Activated T-helper 2 cell treated with anti-CD3 and anti-CD28 coated beads, Interferon-gamma antibody, Interleukin-2, Interleukin-4, amounts not matched to agents 10 μg/mL and 5 μg/mL and 100 μg/mL, durations not matched to agents 14 hours and 24 hours and 36 hours (primary cell): ENCODE data around the gene PILRB. TPM values are rescaled to one million over a fixed set of nuclear protein-coding genes. Genes with fewer than 3 reads are reported as not detected.
A peak's percentile ranks its signal among the peaks of the same experiment; 100 is the strongest.
"Not testable (repeated sequence)": the region's sequence is repeated elsewhere in the genome, so short reads cannot be mapped to it uniquely, and the experiment has no call there.

Experiments used
- DNase-seq: peaks from one replicate; pipeline ENCODE4 v3.0.0; 2021; ENCODE audit warnings: low spot score
- H3K27ac Mint-ChIP-seq: one replicate; pipeline ENCODE4 v1.8.0; 2021; ENCODE audit warnings: mixed read lengths
- H3K27me3 Mint-ChIP-seq: one replicate; pipeline ENCODE4 v1.8.0; 2021; ENCODE audit warnings: low read depth, mixed read lengths
- H3K36me3 Mint-ChIP-seq: one replicate; pipeline ENCODE4 v1.8.0; 2021; ENCODE audit warnings: low read depth, mixed read lengths
- H3K4me1 Mint-ChIP-seq: one replicate; pipeline ENCODE4 v1.8.0; 2021; ENCODE audit warnings: low read depth, mixed read lengths
- H3K4me3 Mint-ChIP-seq: one replicate; pipeline ENCODE4 v1.8.0; 2021; ENCODE audit warnings: low read depth, mild to moderate bottlenecking, moderate library complexity, mixed read lengths
- H3K9me3 Mint-ChIP-seq: one replicate; pipeline ENCODE4 v1.8.0; 2021; ENCODE audit warnings: mixed read lengths
- intact Hi-C: fragments of 100-400 bp; cut with micrococcal nuclease; formaldehyde crosslinking; loops from one replicate; pipeline ENCODE4 v1.15.1; 2023
- total RNA-seq: library from RNA; stranded (reverse); gene quantifications from 2 replicates; pipeline ENCODE4 v1.2.3, GENCODE V29; 2022

Gene PILRB
- 86.2 and 87.5 TPM in 2 replicates for total RNA-seq

DNA sequence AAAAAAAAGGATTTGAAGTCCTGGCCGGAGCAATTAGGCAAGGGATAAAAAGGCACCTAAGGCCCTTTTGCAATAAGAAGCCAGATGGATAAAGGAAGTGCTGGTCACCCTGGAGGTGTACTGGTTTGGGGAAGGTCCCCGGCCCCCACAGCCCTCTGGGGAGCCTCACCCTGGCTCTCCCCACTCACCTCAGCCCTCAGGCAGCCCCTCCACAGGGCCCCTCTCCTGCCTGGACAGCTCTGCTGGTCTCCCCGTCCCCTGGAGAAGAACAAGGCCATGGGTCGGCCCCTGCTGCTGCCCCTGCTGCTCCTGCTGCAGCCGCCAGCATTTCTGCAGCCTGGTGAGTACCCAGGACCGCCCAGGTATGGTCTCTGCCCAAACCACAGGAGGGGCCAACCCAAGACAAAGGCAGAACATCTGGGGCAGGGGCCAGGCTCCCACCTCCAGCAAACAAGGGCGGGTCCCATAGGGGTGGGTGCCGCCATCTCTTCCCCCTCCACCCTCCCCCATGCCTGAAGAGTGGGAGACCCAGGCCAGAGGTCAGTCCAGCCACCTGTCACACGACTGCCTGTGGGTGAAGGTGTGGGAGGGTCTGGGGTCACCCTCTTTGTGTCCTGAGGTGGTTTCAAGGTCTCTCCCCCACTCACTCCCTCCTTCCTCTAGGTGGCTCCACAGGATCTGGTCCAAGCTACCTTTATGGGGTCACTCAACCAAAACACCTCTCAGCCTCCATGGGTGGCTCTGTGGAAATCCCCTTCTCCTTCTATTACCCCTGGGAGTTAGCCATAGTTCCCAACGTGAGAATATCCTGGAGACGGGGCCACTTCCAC lies at the start of gene PILRB:
PILRB (plus strand) TSS at position 91 of the 830 bp plus-strand sequence; CDS start at position 277, 186 bp downstream.
- Mint-ChIP-seq H3K9me3 (no peaks in the 10 kb centered on the region), H3K27me3 (no peaks in the 10 kb centered on the region), H3K4me1 (peaks cover 4% of the 10 kb centered on the region), H3K36me3 (peaks cover 69% of the 10 kb centered on the region), H3K4me3 (no peak within 1 kb of the TSS), H3K27ac (no peak within 1 kb of the TSS)
- DNase-seq, result no peak
- intact Hi-C loops, result no loop called here

GRCh38 chr7:100318329-100318728 lies 39.6 kb upstream of the PILRB start:
- DNase-seq, intact Hi-C loops, H3K4me1 Mint-ChIP-seq, H3K9me3 Mint-ChIP-seq, H3K27me3 Mint-ChIP-seq, H3K4me3 Mint-ChIP-seq: not testable (repeated sequence)
- peak overlapping the region; percentile 34 for H3K27ac Mint-ChIP-seq
- peaks cover 20% of the 10 kb centered on the region for H3K36me3 Mint-ChIP-seq

GRCh38 chr7:100321648-100322047 lies 36.3 kb upstream of the PILRB start:
- not testable (repeated sequence) for H3K9me3 Mint-ChIP-seq, DNase-seq

GRCh38 chr7:100324194-100324593 lies 33.7 kb upstream of the PILRB start:
- H3K9me3 Mint-ChIP-seq, H3K27ac Mint-ChIP-seq, H3K4me1 Mint-ChIP-seq, H3K27me3 Mint-ChIP-seq, H3K4me3 Mint-ChIP-seq, DNase-seq, intact Hi-C loops: not testable (repeated sequence)
- peaks cover 40% of the 10 kb centered on the region for H3K36me3 Mint-ChIP-seq

More at GRCh38 chr7:100321648-100322047, 36.3 kb upstream of the PILRB start:
- peaks cover 36% of the 10 kb centered on the region for H3K36me3 Mint-ChIP-seq
- intact Hi-C loops, H3K4me3 Mint-ChIP-seq, H3K27ac Mint-ChIP-seq, H3K4me1 Mint-ChIP-seq, H3K27me3 Mint-ChIP-seq: not testable (repeated sequence)

DNA sequence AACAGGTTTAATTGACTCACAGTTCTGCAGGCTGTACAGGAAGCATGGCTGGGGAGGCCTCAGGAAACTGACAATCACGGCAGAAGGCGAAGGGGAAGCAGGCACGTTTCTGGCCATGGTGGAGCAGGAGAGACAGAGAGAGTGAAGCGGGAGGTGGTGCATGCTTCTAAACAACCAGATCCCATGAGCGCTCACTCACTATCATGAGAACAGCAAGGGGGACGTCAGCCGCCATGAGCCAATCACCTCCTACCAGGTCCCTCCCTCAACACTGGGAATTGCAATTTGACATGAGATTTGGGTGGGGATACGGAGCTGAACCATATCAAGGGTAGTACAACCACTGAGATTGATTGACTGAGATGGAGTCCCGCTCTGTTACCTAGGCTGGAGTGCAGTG lies 32.2 kb upstream of the PILRB start:
- H3K27ac Mint-ChIP-seq, intact Hi-C loops, DNase-seq, H3K4me3 Mint-ChIP-seq, H3K4me1 Mint-ChIP-seq, H3K9me3 Mint-ChIP-seq, H3K27me3 Mint-ChIP-seq: not testable (repeated sequence)
- H3K36me3 Mint-ChIP-seq, result peaks cover 30% of the 10 kb centered on the region

DNA sequence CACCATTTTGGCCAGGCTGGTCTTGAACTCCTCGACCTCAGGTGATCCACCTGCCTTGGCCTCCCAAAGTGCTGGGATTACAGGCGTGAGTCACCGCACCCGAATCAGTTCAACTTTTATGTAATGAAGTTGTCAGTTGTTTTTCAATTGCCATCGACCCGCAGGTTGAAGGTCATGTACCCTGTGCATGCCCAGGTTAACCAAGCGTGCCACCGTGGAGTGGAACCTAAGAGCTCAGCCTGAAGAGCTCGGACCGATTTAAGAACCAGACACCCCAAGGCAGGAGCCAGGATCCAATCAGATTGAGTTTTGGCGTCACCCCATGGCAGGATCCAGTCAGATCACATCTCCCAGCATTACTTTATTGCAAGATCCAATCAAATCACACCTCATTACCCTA lies 31.0 kb upstream of the PILRB start:
- H3K4me1 Mint-ChIP-seq, H3K27ac Mint-ChIP-seq, H3K27me3 Mint-ChIP-seq, H3K4me3 Mint-ChIP-seq, intact Hi-C loops, H3K9me3 Mint-ChIP-seq, DNase-seq: not testable (repeated sequence)
- H3K36me3 Mint-ChIP-seq, result peaks cover 30% of the 10 kb centered on the region

DNA sequence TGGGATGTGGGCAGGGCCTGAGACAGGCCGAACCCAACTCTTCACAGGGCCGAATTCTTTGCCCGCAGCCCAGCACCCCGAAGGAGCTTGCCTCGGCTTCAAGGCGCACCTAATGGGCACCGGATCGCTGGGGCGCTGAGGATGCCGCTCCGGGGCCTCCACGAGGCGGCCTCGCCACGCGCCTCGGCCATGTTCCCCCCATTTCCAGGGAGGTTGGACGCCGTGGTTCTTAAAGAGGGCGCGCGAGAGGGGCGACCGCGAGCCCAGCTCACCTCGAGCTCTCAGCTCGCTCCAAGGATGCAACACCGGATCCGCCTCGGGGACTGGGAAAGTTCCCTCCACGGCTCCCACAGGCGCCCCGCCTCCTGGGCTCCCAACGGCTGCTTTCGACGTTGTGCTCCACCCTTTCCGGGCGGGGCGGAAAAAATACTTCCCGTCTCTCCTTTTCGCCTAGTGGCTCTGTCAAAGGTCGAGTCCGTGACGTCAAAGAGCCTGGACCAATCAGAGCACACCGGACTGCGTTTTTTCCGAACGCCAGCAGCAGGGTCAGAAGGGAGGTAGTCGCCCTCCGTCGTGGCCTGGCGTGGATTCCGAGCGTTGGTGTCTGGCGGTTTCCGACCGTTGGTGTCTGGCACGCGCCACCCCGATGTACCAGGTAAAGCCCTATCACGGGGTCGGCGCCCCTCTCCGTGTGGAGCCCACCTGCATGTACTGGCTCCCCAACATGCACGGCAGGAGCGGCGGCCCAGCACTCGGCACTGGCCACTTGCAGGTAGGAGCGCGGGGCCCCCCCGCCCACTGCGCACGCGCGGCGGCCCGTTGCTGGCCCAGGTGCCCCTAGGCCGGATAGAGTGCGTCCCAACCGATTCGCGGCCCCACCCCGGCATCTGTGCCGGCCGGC lies 22.1 kb upstream of the PILRB start:
- H3K9me3 Mint-ChIP-seq, H3K27me3 Mint-ChIP-seq, intact Hi-C loops: not testable (repeated sequence)
- peaks cover 11% of the 10 kb centered on the region for H3K4me1 Mint-ChIP-seq
- peaks cover 33% of the 10 kb centered on the region for H3K36me3 Mint-ChIP-seq
- peak; percentile 91 for DNase-seq
- H3K27ac Mint-ChIP-seq, result peak overlapping the region; percentile 89
- peak overlapping the region; percentile 84 for H3K4me3 Mint-ChIP-seq

DNA sequence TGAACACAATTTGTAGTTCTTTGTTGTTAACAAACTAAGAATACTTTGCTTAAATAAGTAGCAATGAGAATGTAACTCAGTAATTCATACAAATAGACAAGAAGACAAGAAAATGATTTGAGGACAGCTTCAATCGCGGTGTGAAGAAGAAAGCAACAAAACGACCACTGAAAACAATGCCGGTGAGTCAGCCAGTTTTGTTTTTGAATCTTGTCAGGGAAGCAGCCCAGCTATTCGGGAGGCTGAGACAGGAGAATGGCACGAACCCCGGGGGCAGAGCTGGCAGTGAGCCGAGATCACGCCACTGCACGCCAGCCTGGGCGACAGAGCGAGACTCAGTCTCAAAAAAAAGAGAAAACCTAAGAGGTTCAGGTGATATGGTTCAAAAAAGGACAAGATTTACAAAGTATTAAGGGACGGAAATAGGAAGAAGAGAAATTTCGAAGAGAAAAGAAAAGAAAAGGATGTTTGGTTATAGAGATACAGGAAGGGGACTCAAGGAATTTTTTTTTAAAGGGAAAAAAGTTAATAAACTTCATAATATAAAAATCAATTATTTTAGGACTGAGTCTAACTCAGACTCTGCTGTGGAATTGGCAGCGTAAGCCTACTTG lies 19.7 kb upstream of the PILRB start:
- peak overlapping the region; percentile 28 for H3K27ac Mint-ChIP-seq
- DNase-seq, H3K9me3 Mint-ChIP-seq, intact Hi-C loops, H3K27me3 Mint-ChIP-seq: not testable (repeated sequence)
- H3K36me3 Mint-ChIP-seq, result peaks cover 47% of the 10 kb centered on the region
- peak overlapping the region; percentile 26 for H3K4me3 Mint-ChIP-seq
- peaks cover 15% of the 10 kb centered on the region for H3K4me1 Mint-ChIP-seq

DNA sequence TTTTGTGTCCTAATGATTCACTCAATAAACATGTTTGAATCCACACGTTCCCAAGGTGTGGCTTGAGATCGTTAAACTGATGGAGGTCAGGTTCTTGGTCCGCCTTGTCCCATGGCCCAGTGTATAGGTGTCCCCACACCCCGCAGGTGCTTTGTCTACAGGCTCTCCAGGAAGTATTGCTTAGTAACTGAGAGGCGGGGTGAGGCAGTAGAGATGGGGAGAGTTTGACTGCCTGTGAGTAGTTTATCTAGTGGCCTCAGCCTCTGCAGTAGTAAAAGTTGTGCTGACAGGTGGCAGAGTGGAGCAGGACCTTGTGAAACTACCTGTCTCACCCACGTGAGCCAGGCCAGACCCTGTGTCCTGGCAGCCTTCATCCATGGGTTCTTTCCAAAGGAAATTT lies 16.6 kb upstream of the PILRB start:
- not testable (repeated sequence) for H3K27ac Mint-ChIP-seq, H3K27me3 Mint-ChIP-seq, DNase-seq, H3K9me3 Mint-ChIP-seq, H3K4me3 Mint-ChIP-seq
- Mint-ChIP-seq H3K4me1 (peaks cover 25% of the 10 kb centered on the region), H3K36me3 (peaks cover 63% of the 10 kb centered on the region)
- intact Hi-C loops, result loop anchor here (10.0 kb wide), 1 partner anchor 206 kb away; no protein-coding TSS in a partner anchor

GRCh38 chr7:100342765-100343164 lies 15.2 kb upstream of the PILRB start:
- no peak overlapping the region for H3K4me3 Mint-ChIP-seq

GRCh38 chr7:100344124-100344559 lies 13.8 kb upstream of the PILRB start:
- Mint-ChIP-seq H3K27ac (peak overlapping the region; percentile 98), H3K4me3 (peak overlapping the region; percentile 13), H3K36me3 (peaks cover 74% of the 10 kb centered on the region), H3K4me1 (peaks cover 22% of the 10 kb centered on the region)
- H3K27me3 Mint-ChIP-seq, H3K9me3 Mint-ChIP-seq, DNase-seq: not testable (repeated sequence)
- intact Hi-C loops, result loop anchor here (1.0 to 10.0 kb wide), 2 partner anchors 85 to 209 kb away; partner anchors contain the start of gene MEPCE

More at GRCh38 chr7:100342765-100343164, 15.2 kb upstream of the PILRB start:
- H3K27me3 Mint-ChIP-seq, result no peaks in the 10 kb centered on the region
- peaks cover 71% of the 10 kb centered on the region for H3K36me3 Mint-ChIP-seq
- intact Hi-C loops, result loop anchor here (10.0 kb wide), 1 partner anchor 208 kb away; no protein-coding TSS in a partner anchor
- no peak for DNase-seq
- H3K4me1 Mint-ChIP-seq, result peaks cover 25% of the 10 kb centered on the region
- no peaks in the 10 kb centered on the region for H3K9me3 Mint-ChIP-seq
- H3K27ac Mint-ChIP-seq, result peak overlapping the region; percentile 46

GRCh38 chr7:100344560-100345287 lies 13.2 kb upstream of the PILRB start:
- peak; percentile 82 for DNase-seq
- H3K4me1 Mint-ChIP-seq, result peaks cover 22% of the 10 kb centered on the region
- H3K4me3 Mint-ChIP-seq, result peak overlapping the region; percentile 53
- intact Hi-C loops, result loop anchor here (1.0 to 10.0 kb wide), 3 partner anchors 53 to 210 kb away; partner anchors contain the start of gene MEPCE
- not testable (repeated sequence) for H3K9me3 Mint-ChIP-seq, H3K27me3 Mint-ChIP-seq
- H3K36me3 Mint-ChIP-seq, result peaks cover 74% of the 10 kb centered on the region
- H3K27ac Mint-ChIP-seq, result peak overlapping the region; percentile 98
